ENCODE data around the gene SLC29A4.
"Not testable (repeated sequence)": the region's sequence is repeated elsewhere in the genome, so short reads cannot be mapped to it uniquely, and the experiment has no call there.

The SLC29A4 gene

DNA sequence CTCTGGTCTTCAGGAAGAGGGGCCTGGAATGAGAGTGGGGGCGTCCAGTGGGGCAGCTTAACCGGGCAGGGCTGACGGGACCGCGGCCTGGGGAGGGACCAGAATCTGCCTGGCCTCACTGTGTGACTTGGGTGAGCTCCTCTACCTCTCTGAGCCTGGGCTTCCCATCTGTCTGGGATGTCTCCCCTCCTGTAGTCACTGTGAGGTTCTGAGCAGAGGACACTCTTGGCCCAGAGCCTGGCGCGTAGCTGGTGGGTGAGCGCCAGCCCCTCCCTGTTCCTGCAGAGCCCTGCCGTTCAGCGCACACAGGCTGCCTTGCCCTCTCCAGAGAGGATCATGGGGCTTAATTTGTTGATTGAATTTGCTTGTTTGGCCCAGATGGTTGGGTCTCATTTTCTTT, 7.2 kb upstream of the SLC29A4 start:
- DNase-seq: peak; percentile 76

DNA sequence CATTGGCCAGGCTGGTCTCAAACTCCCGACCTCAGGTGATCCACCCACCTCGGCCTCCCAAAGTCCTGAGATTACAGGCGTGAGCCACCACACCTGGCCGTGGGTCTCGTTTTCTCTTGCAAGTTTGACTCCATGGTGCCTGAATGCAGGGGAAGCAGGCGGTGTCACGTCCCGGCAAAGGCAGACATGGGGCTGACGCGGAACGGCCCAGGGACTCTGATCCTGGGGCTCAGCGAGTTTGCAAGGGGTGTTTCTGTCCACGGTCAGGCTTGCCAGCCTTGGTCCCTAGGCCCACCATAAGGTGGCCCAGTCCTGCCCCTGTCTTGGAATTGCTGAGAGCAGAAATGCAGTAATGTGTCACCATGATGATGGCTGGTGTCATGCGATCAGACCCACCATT, 6.6 kb upstream of the SLC29A4 start:
- not testable (repeated sequence) for DNase-seq

DNA sequence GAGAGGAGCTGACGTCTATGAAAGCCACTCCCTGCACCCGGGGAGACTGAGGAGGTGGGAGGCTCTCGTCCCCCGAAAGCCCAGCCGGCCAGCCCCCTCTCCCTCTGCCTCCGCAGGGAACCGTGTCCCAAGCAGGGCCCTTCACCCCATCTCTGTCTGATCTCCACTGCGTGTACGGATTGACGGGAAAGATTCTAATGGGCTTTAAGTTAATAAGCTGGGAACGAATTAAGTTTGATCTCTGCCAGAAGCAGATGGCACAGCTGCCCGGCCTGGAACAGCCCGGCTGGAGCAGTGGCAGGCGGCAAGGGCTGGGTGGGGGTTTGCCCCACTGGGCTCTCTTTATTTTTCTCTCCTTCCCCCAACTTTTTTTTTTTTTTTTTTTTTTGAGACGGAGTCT, 6.1 kb upstream of the SLC29A4 start:
- peak; percentile 98 for DNase-seq

DNA sequence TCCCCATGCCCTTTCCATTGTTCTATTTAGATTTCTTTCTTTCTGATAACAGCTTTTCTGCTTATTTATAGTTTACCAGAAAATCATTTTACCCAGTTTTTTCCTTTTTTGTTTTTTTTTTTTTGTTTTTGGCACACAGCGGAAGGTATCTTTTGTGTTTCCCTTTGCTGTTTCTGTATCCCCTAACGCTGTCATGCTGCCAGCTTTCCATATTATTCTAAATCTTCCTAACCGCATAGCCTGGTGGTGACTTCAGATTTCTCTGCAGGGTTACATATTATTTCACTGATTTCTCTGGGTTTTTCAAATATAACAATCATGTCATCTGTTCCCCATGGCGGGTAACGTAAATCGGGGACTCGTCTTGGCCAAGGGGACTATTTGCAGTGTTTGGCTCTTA, 4.0 kb upstream of the SLC29A4 start:
- no peak for DNase-seq

DNA sequence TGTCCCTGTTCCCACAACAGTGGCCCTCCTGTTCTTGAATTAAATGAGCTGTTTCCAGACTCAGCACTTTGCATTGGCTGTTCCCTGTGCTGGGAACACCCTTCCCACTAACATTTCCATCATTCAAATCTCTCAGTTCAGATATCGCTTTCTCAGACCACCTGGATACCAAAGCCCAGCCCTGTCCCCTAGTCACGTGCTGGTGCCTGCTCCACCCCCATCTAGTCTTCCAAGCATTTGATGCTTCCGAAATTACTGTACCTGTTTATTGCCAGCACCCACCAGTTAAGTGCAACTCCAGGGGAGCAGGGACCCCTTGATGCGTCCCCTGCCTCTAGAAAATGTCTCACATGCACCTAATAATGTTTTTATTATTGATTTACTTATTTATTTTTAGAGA, 3.0 kb upstream of the SLC29A4 start:
- no peak for DNase-seq

DNA sequence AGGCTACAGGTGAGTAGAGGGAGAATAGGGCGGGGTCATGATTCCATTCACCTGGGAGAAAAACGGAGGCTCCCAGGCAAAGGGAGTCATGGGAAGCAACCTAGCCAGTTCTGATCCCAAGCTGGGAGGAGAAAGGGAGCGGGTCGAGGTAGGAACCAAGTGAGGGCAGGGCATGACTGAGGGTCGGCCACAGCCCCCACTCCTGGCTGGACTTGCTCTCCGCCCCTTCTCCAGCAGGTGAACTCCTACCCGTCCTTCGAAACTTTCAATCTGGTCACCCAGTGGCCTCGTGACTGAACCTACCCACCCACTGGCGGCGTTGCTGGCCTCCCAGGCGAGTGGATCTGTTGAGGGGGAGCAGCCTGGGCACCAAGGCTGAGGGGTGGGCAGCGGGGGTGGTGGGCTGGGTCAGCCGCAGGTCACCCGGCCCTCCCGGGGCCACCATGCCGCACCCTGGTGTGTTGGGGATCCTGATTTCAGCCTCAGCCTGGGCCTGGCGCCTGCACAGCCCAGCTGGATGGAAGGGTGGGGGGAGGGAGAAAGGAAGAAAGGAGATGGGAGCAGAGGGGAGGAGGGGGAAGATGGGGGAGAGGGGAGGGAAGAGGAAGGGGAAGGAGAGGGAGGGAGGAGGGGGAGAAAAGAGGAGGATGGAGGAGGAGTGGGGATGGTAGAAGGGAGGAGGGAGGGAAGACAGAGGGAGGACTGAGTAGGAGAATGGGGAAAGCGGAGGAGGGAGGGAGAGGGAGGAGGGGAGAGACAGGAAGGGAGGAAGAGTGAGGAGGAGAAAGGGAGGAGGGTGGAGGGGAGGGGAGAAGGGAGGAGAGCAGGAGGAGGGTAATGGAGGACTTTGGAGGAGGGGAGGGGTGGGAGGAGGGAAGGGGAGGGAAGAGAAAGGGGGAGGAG, 894 bp upstream of the SLC29A4 start:
- DNase-seq: peak; percentile 60

DNA sequence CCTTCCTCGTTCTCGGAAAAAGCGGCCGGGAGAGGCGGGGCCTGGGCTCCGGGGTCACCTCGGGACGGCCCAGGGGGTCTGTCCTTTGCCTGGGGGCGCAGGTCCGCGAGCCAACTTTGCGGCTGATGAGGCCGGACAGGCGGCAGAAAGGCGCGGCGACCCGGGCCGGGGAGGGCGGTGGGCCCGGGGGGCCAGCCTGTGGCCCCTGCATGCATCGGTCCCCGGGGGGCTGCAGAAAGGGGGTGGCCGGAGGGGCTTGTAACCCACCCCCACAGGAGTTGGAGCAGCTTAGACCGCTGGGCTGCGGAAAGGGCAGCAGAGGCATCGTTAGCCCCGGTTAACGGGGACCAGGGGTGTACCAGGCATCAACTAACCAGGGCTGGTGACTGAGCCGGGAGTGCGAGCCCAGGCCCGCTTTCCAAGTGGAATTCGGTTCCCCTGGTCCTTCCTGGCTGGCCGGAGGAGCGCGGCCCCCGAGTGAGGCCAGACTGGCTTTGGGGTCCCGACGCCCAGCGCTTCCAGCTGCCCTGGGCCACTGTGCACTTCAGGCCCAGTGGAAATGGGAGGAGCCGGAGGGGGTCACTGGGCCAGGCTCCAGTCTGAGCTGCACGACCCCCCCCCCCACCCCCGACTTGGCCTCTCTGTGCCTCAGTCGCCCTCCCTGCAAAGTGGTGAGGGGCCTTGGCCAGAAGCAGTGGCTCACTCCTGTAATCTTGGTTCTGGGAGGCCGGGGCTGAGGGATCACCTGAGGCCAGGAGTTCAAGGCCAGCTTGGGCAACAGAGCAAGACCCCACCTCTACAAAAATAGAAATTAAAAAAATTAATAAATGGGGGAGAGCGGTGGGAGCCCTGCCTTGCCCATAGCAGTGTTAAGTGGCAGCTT, 919 bp downstream of the SLC29A4 start:
- peak; percentile 46 for DNase-seq

DNA sequence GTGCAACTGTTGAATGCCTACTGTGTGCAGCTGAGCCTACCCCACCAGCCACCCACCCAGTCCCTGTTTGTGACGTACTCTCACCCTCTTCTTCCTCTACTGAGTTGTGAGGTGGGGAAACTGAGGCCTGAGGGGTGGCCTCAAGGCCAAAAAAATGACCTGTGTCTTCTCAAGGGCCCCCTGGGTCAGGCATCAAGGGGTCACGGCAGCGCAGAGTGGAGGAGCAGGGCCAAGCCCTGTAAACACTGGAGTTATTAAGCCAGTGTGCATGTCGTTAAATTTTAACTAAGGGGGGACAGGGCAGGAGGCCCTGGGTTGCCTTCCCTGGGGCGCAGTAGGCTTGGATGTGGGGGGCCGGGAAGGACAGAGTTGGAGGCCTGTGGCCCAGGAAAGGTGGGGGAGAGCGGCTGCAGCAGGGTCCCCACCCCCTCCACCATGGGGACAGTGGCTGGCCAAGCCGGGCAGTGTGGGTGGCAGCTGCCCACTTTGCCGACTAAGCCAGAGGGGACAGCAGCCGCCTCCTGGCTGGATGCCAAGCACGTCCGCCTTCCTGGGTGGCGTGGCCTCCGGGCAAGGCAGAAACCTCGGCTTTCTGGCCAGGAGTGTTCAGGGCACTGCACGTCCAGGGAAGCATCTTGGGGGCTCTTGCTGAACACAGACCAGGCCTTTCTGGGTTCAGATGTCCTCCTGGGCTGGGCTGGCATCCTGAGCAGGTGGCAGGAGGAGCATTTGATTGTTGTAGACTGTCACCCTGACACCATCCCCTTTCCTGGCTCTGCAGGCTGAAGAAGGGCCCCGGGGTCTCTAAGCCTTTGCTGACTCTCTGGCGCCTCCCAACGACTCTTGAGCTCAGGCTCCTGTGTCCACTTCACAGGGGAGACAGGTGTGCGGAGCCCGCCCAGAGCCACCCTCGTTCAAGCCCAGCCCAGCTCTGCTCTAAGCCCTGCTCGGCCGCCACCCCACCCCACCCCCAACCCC, 1.9 kb downstream of the SLC29A4 start:
- DNase-seq: peak; percentile 98

DNA sequence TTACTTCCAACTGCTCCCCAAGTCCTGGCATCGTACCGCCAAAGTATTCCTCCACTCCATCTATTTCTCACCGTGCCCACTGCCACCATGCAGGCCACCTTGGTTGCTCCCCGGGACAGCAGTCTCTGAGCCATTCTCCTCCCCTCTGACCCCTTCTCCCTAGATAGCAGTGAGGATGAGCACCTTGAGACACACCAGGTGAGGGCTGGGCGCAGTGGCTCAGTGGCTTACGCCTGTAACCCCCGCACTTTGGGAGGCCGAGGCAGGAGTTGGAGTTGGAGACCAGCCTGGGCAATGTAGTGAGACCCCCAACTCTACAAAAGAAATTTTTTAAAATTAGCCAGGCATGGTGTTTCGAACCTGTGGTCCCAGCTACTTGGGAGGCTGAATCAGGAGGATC, 4.2 kb downstream of the SLC29A4 start:
- no peak for DNase-seq

DNA sequence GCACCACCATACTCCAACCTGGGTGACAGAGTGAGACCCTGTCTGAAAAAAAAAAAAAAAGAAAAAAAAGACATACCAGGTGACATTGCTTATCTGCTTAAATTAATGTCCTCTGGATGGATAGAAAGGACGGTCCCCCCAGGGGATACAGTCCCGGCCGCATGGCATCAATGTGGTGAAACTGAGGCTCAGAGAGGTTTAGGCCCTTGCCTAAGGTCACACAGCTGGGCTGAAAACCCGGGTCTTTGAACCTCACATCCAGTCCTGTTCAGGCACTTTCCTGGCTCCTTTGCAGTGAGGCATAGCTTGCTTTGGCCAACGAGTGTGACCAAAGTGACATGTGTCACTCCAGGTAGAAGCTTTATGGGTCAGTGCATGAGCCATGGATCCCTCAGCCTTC, 4.6 kb downstream of the SLC29A4 start:
- DNase-seq: not testable (repeated sequence)

DNA sequence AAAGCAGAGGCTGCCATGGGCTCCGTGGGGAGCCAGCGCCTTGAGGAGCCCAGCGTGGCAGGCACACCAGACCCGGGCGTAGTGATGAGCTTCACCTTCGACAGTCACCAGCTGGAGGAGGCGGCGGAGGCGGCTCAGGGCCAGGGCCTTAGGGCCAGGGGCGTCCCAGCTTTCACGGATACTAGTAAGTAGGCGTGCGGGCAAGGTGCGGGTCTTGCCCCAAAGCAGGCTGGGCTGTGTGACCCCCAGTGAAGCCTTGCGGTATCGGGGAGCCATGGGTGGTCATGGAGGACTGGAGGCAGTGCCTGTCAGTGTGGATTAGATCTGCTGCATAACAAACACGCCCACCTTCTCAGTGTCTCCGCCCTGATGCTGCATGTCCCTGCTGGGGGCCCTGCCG, 5.1 kb downstream of the SLC29A4 start:
- no peak for DNase-seq

DNA sequence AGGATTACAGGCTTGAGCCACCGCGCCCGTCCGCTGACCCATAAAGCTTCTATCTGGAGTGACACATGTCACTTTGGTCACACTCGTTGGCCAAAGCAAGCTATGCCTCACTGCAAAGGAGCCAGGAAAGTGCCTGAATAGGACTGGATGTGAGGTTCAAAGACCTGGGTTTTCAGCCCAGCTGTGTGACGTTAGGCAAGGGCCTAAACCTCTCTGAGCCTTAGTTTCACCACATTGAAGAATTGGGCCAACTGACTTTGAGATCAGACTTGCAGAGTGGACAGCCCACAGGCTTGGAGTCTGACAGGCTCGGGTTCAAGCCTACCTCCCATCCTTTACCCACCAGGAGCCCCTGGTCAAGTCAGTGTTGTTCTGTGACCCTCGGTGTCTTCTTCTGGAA, 5.8 kb downstream of the SLC29A4 start:
- not testable (repeated sequence) for DNase-seq

DNA sequence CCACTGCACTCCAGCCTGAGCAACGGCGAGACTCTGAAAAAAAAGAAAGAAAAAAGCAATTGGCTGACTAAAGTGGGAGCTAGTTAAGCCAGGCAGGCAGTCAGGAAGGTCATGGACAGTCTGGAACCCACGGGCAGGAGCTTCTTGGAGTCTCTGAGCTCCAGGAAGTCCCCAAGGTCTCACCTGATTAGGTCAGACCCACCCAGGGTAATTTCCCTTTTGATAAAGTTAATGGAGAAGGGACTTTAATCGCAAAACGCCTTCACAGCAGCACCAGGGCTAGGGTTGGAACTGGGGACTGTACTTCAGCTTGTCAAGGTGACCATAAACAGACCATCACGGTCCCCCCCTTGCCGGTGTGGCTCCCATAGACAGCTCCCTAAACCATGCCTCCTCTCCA, 6.6 kb downstream of the SLC29A4 start:
- no peak for DNase-seq

DNA sequence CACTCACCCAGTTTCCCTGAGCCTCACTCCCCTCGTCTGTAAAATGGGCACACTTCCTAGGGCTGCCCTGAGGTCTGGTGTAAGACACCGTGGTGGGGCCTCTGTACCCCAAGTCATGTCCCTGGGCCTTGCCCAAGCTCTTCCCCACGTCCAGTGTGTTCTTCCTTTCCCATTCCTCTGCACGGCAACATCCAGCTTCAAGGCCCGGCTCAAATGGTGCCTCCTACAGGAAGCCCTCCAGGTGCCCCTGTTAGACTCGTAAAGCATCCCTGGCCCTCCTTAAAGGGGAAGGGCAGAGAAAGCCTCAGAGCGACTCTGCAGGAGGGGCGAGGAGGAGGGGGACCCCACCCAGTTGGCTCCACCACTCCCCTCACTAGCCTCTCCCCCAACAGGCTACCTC, 8.6 kb downstream of the SLC29A4 start:
- DNase-seq: no peak

DNA sequence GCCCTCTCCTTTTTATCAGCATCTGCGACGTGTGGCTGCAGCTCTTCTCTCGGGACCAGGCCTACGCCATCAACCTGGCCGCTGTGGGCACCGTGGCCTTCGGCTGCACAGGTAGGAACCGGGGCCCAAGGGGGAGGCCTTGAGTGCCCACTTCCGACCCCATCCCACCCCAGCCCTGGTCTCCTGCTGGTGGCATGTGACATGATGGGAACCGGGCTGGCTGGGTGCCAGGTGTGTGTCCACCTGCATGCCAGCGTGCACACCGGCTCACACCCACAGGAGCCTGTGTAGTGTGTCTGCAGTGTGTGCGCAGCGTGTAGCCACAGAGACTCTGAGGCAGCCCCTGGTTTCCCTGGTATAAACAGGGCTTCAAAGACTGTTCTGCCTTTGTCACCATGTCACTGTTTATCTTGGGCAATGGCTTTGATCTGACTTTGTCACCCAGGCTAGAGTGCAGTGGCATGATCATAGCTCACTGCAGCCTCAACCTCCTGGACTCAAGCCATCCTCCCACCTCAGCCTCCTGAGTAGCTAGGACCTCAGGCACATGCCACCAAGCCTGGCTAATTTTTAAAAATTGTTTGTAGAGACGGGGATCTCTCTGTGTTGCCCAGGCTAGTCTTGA, 9.1 kb downstream of the SLC29A4 start:
- DNase-seq: not testable (repeated sequence)

DNA sequence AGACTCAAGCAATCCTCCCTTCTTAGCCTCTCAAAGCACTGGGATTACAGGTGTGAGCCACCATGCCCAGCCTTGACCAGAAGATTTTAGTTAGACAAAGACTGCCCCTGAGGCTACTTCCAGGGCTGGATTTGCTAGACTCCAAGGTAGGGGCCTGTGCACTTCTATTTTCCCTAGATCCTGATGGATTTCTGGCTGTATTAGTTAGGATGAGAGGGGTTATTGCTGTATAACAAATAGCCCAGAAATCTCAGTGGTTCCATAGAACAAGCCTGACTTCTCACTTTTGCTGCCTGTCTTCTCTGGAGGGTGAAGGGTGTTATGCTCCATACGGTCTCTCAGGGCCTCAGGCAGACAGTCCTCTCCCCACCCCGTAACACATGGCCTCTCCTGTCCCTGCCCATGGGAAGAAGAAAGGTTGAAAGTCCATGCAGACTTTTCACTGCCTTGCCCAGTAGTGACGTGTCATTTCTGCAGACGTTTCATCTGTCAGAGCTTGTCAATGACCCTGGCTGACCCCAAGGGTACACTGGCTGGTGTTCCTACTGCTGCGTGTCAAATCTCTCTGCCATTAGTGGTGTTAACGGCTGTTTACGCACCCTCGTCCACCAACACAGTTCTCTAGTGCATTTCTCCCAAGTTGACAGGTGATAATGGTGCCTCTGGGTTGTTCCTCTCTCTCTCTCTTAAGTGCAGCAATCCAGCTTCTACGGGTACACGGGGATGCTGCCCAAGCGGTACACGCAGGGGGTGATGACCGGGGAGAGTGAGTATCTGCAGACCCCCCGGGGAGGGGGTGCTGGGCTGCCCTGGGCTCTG, 11.6 kb downstream of the SLC29A4 start:
- DNase-seq: no peak

DNA sequence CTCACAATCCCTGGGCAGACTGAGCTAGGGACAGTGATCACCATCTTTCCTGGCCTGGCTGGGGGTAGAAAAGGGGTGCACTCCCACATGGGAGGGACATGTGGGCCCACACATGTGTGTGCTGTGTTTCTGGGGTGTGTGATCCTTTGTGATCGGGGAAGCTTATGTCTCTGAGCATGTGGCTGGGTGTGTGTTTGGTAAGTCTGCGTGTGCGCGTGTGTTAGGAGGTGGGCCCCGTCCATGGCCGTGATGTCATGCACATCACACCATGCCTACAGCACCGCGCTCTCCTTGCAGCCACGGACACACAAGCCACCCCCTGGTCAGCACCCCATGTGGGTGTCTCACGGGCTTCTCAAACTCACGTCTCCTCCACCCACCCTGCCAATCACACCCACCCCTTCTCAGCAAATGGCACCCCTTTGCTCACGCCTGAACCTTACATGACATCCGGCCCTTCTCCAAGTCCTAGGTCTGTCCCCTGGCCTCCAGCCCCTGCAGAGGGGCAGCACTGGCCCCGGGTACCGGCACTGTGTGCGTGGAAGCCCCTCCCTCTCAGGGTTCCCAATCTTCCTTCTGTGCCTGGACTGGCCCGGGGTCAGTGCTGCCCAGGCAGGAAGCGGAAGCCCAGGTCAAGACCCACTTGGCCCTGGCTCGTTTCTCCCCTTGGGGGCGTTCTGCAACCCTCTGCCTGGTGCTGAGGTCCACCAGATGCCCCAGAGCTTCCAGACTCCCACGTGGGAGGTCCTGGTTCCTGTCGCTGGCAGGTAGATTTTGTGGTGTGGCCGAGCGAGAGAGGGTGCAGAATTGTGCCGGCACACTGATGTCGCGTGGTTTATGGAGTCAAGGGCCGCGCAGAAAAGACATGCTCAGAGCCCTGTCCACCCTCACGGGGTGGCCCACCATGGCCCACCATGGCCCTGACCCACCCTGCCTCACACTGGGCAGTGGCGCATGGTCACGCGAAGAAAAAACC, 12.6 kb downstream of the SLC29A4 start:
- DNase-seq: no peak

DNA sequence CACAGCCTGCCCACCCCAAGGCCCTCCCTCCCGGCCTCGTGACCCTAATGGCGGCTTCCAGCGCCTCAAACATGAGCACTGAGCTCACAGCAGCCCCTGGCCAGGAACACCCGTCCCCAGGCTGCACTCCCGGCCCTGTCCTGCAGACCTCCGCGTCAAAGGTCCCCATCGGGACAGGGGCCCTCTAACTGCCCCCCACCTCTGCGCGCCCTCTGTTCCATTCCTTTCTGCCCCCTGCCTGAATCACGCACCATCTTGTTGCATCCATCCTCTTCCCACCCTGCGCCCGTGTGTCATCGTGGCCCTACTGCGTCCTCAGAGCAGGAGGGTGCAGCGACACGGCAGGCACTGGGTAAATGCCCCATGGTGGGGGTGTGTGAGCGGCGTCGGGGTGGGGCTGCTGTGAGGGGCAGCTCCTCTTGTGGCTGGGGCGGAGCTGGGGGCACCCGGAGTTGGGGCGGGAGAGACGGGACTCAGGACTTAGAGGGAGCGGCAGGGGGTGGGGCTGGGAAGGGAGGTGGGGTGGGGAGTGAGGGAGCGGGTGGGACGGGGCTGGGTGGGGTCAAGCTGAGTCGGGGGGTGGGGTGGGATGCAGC, 13.4 kb downstream of the SLC29A4 start:
- no peak for DNase-seq

DNA sequence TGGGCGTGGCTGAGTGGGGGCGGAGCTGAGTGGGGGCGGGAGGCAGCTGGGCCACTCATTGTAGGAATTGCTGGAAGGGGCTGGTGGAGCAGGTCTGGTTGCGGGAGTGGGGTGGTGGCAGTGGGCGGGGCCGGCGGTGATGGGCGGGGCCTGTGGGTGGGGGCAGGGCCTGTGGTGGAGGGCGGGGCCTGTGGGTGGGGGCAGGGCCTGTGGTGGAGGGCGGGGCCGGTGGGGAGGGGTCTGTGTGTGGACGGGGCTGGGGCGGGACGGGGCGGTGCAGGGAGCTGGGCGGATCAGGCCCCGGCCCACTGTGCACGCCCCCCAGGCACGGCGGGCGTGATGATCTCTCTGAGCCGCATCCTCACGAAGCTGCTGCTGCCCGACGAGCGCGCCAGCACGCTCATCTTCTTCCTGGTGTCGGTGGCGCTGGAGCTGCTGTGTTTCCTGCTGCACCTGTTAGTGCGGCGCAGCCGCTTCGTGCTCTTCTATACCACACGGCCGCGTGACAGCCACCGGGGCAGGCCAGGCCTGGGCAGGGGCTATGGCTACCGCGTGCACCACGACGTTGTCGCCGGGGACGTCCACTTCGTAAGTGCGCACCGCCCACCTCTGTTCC, 14.0 kb downstream of the SLC29A4 start:
- DNase-seq: peak; percentile 46

Measured in NCI-H82 (cell line).